IMR-90 (cell line): ENCODE results near the gene PALLD. TPM values are rescaled to one million over a fixed set of nuclear protein-coding genes. Genes with fewer than 3 reads are reported as not detected.

Experiments used
- ATAC-seq: fragments of 200-7000 bp; cut with Tn5 transposase; 2 replicates; pipeline ENCODE4 v1.9.1; 2020; ENCODE audit warnings: low read depth, mild to moderate bottlenecking, moderate library complexity
- BruUV-seq: library from RNA; stranded (reverse); fragments of 400-500 nt; replicated peaks from 2 replicates; lab custom pipeline; 2021; lab: Mats Ljungman, UMichigan
- CTCF ChIA-PET: fragments of 300-600 bp; formaldehyde crosslinking; extraction: SDS; loops from one replicate; lab custom pipeline; 2021; ENCODE audit warnings: antibody characterized with exemption; lab: Yijun Ruan, JAX
- POLR2A ChIA-PET: fragments of 300-600 bp; sonication (Branson Sonifier 250); formaldehyde crosslinking; loops from one replicate; lab custom pipeline; 2022; ENCODE audit warnings: antibody characterized with exemption; ENCODE audit not compliant: unreplicated experiment; lab: Charles Lee
- DNase-seq: peaks from one replicate; pipeline ENCODE4 v3.0.0; 2013
- H2AFZ ChIP-seq: replicated peaks from 2 replicates; pipeline ENCODE3; 2013; ENCODE audit warnings: low read length, mild to moderate bottlenecking; ENCODE audit not compliant: poor library complexity
- H2AK5ac ChIP-seq: 2 replicates; pipeline ENCODE4 v1.6.1; 2013; ENCODE audit warnings: low read depth, low read length, inconsistent platforms
- H2AK9ac ChIP-seq: replicated peaks from 2 replicates; pipeline ENCODE3; 2013; ENCODE audit warnings: mild to moderate bottlenecking, low read depth, low read length, moderate library complexity; ENCODE audit not compliant: poor library complexity
- H2BK120ac ChIP-seq: 2 replicates; pipeline ENCODE4 v1.6.1; 2013; ENCODE audit warnings: low read depth, low read length, inconsistent platforms
- H2BK15ac ChIP-seq: 3 replicates; pipeline ENCODE4 v1.6.1; 2013; ENCODE audit warnings: low read depth, low read length, inconsistent platforms
- H2BK20ac ChIP-seq: 2 replicates; pipeline ENCODE4 v1.6.1; 2013; ENCODE audit warnings: low read depth, mild to moderate bottlenecking, inconsistent platforms, low read length, moderate library complexity
- H2BK5ac ChIP-seq: 2 replicates; pipeline ENCODE4 v1.6.1; 2013; ENCODE audit warnings: mild to moderate bottlenecking, low read depth, low read length, inconsistent platforms; ENCODE audit not compliant: poor library complexity, severe bottlenecking
- H3K14ac ChIP-seq: replicated peaks from 2 replicates; pipeline ENCODE4 v1.6.1; 2013; ENCODE audit warnings: low read depth, low read length, inconsistent platforms
- H3K18ac ChIP-seq: 2 replicates; pipeline ENCODE4 v1.6.1; 2013; ENCODE audit warnings: low read depth, low read length, control low read depth
- H3K23ac ChIP-seq: 2 replicates; pipeline ENCODE4 v1.6.1; 2013; ENCODE audit warnings: low read depth, low read length, inconsistent platforms
- H3K27ac ChIP-seq: 2 replicates; pipeline ENCODE4 v1.5.1; 2013; ENCODE audit warnings: mild to moderate bottlenecking, control low read depth, low read length; ENCODE audit not compliant: insufficient read depth
- H3K27me3 ChIP-seq: 2 replicates; pipeline ENCODE4 v1.6.1; 2013; ENCODE audit warnings: low read length; ENCODE audit not compliant: control insufficient read depth, insufficient read depth
- H3K36me3 ChIP-seq: 2 replicates; pipeline ENCODE4 v1.6.1; 2013; ENCODE audit warnings: low read length, mixed read lengths; ENCODE audit not compliant: control insufficient read depth, insufficient read depth
- H3K4ac ChIP-seq: 2 replicates; pipeline ENCODE4 v1.6.1; 2013; ENCODE audit warnings: low read depth, low read length, inconsistent platforms
- H3K4me1 ChIP-seq: 2 replicates; pipeline ENCODE4 v1.6.1; 2013; ENCODE audit warnings: low read length, mixed read lengths; ENCODE audit not compliant: control insufficient read depth, insufficient read depth
- H3K4me2 ChIP-seq: 2 replicates; pipeline ENCODE4 v1.6.1; 2013; ENCODE audit warnings: low read depth, mild to moderate bottlenecking, control low read depth, low read length, moderate library complexity
- H3K4me3 ChIP-seq: 2 replicates; pipeline ENCODE4 v1.5.1; 2013; ENCODE audit warnings: low read depth, mild to moderate bottlenecking, control low read depth, low read length, moderate library complexity; ENCODE audit not compliant: insufficient read depth
- H3K56ac ChIP-seq: 2 replicates; pipeline ENCODE4 v1.6.1; 2013; ENCODE audit warnings: low read length, inconsistent platforms; ENCODE audit not compliant: insufficient read depth; ENCODE audit errors: extremely low read depth
- H3K79me1 ChIP-seq, 2 experiments: 2 replicates each; pipeline ENCODE4 v1.6.1; 2013; ENCODE audit warnings: low read length in 2 of 2, inconsistent platforms in 1 of 2, low read depth in 1 of 2
- H3K9ac ChIP-seq: 2 replicates; pipeline ENCODE4 v1.6.1; 2013; ENCODE audit warnings: low read depth, low read length, control low read depth
- H3K9me1 ChIP-seq: 2 replicates; pipeline ENCODE4 v1.6.1; 2013; ENCODE audit warnings: low read length, inconsistent platforms; ENCODE audit not compliant: insufficient read depth
- H3K9me3 ChIP-seq: 2 replicates; pipeline ENCODE4 v1.6.1; 2013; ENCODE audit warnings: low read length; ENCODE audit not compliant: control insufficient read depth, insufficient read depth
- H4K20me1 ChIP-seq: 2 replicates; pipeline ENCODE4 v1.6.1; 2013; ENCODE audit warnings: low read length, inconsistent platforms; ENCODE audit not compliant: insufficient read depth
- H4K5ac ChIP-seq: 2 replicates; pipeline ENCODE4 v1.6.1; 2013; ENCODE audit warnings: mild to moderate bottlenecking, low read depth, low read length, control low read depth
- H4K8ac ChIP-seq, 2 experiments: 2 replicates each; pipeline ENCODE4 v1.6.1; 2013; ENCODE audit warnings: low read depth in 2 of 2, low read length in 2 of 2, control low read depth in 1 of 2, inconsistent platforms in 1 of 2
- H4K91ac ChIP-seq: 2 replicates; pipeline ENCODE4 v1.6.1; 2013; ENCODE audit warnings: low read depth, low read length, inconsistent platforms; ENCODE audit not compliant: insufficient read depth
- MXI1 ChIP-seq: IDR thresholded peaks from 2 replicates; pipeline ENCODE4 v1.6.1; 2012; ENCODE audit warnings: low read depth, mild to moderate bottlenecking, low read length, moderate library complexity, borderline replicate concordance
- WGBS, 2 experiments: methylation state at CpG; one replicate each; pipeline versions ENCODE4 v1.1.5 to v1.1.7; 2013; ENCODE audit warnings: missing lambda C conversion rate in 2 of 2; ENCODE audit not compliant: insufficient read length in 1 of 2; ENCODE audit errors: extremely low coverage in 2 of 2; 5-methylcytosine and 5-hydroxymethylcytosine counted together
- dilution Hi-C: fragments of 300-500 bp; cut with HindIII; formaldehyde crosslinking; loops from one replicate; pipeline ENCODE4 v1.14.3; 2018; ENCODE audit warnings: low sequenced_read_pairs; ENCODE audit not compliant: unreplicated experiment
- in situ Hi-C: fragments of 300-500 bp; cut with MboI; formaldehyde crosslinking; loops from 3 replicates; pipeline ENCODE4 v1.14.3; 2019; ENCODE audit warnings: low sequenced_read_pairs, inconsistent platforms, mixed read lengths
- intact Hi-C: fragments of 100-400 bp; cut with micrococcal nuclease; formaldehyde crosslinking; loops from 2 replicates; pipeline ENCODE4 v1.10.0; 2022
- polyA plus RNA-seq, 3 experiments: library from polyadenylated mRNA; depleted of rRNA; stranded (reverse); fragments of >200 nt; gene quantifications; 2 replicates each; pipeline ENCODE4 v1.2.3, GENCODE V29; 2012; ENCODE audit warnings: low replicate concordance in 1 of 3
- total RNA-seq: library from RNA; depleted of rRNA; stranded (reverse); fragments of >200 nt; gene quantifications from 2 replicates; pipeline ENCODE4 v1.2.3, GENCODE V29; 2012

The PALLD gene
- total and polyA plus RNA-seq, 2 of the 4 experiments (the other 2 are of a cell fraction): 91.0 to 91.9 TPM

DNA sequence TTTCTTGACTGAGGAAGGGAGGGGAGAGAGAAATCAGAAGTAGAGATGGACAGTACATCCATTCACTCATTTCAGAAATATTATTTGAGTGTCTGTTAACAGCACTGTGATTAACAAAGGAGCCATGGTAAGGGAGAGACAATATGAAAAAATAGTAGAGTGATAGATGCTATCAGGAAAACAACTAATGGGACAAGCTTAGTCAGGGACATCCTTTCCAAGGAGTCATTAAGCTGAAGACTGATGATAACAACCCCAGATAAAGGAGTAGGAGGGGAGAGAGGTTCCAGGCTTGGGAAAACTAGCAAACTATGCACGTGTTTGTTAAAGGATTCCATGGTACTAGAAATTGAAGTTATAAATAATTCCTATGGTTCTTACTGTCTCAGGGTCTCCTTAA lies 391.0 kb downstream of the PALLD start:
- Histone ChIP-seq H3K4me3 (no peak overlapping the region), H3K9me1 (peaks cover 27% of the 10 kb centered on the region), H2BK15ac (no peak overlapping the region), H4K91ac (no peak overlapping the region), H3K9me3 (no peaks in the 10 kb centered on the region; the same call in 1 of the 2 replicates), H2AK5ac (no peak overlapping the region), H3K27ac (no peak overlapping the region), H4K20me1 (peaks cover 4% of the 10 kb centered on the region), H4K8ac (no peak overlapping the region), H3K56ac (no peak overlapping the region), H2BK5ac (peak overlapping the region; percentile 37), H2AFZ (no peak overlapping the region), H3K14ac (no peak overlapping the region), H3K4me2 (no peak overlapping the region), H3K4me1 (peaks cover 16% of the 10 kb centered on the region), H2BK20ac (peak overlapping the region; percentile 23; the same call in 1 of the 2 replicates), H2BK120ac (peak overlapping the region; percentile 80), H4K5ac (no peak overlapping the region; the same call in 1 of the 2 replicates), H3K4ac (no peak overlapping the region; the same call in 1 of the 2 replicates), H2AK9ac (no peak overlapping the region), H3K23ac (peak overlapping the region; percentile 89), H3K79me1 (peaks cover 37 to 62% of the 10 kb centered on the region in 2 experiments), H3K27me3 (no peaks in the 10 kb centered on the region), H3K36me3 (peaks cover 32% of the 10 kb centered on the region), H3K18ac (peak overlapping the region; percentile 95; the same call in 1 of the 2 replicates), H3K9ac (no peak overlapping the region)
- no TSS peak for BruUV-seq
- dilution Hi-C loops: no loop called here
- DNase-seq (no peak), ATAC-seq (no peak)
- no peak for TF ChIP-seq MXI1
- in situ Hi-C loops: no loop called here
- POLR2A ChIA-PET: no interaction called here
- intact Hi-C loops: no loop called here
- WGBS, 2 experiments: no CpG with 5 or more reads among the region's 1 CpG
- CTCF ChIA-PET: no interaction called here
